GM21723 (cell line): Measurements from ENCODE around the gene UCP2.

ENCODE experiments used
- ATAC-seq: cut with Tn5 transposase; IDR thresholded peaks from one replicate; pipeline ENCODE4 v1.9.1; 2021; ENCODE audit warnings: mild to moderate bottlenecking, moderate library complexity; ENCODE audit not compliant: unreplicated experiment

The UCP2 gene

GRCh38 chr11:73982595-73982989 is at the start of gene UCP2:
UCP2 (minus strand) TSS chr11:73982843; CDS start chr11:73978378, 4,465 bp downstream.
- peak; percentile 60 for ATAC-seq

GRCh38 chr11:74030723-74031676 is 48.4 kb upstream of the UCP2 start:
- ATAC-seq, result peak; percentile 62

- ATAC-seq, result no peak
Observed at GRCh38 chr11:74025467-74026166, 43.0 kb upstream of the UCP2 start.

- ATAC-seq, result no peak
Observed at GRCh38 chr11:74024261-74025029, 41.8 kb upstream of the UCP2 start.

- no peak for ATAC-seq
Observed at GRCh38 chr11:74023276-74023675, 40.6 kb upstream of the UCP2 start.

- ATAC-seq, result no peak
Observed at GRCh38 chr11:74022546-74022945, 39.9 kb upstream of the UCP2 start.

- no peak for ATAC-seq
Observed at GRCh38 chr11:74021998-74022397, 39.4 kb upstream of the UCP2 start.

- peak; percentile 69 for ATAC-seq
Observed at GRCh38 chr11:74020539-74020938, 37.9 kb upstream of the UCP2 start.

- ATAC-seq, result no peak
Observed at GRCh38 chr11:74019860-74020259, 37.2 kb upstream of the UCP2 start.

GRCh38 chr11:74019104-74019738 is 36.6 kb upstream of the UCP2 start:
- no peak for ATAC-seq

- no peak for ATAC-seq
Observed at GRCh38 chr11:74018331-74019005, 35.8 kb upstream of the UCP2 start.

GRCh38 chr11:74017631-74018030 is 35.0 kb upstream of the UCP2 start:
- ATAC-seq, result no peak

GRCh38 chr11:74015919-74016684 is 33.5 kb upstream of the UCP2 start:
- no peak for ATAC-seq

- no peak for ATAC-seq
Observed at GRCh38 chr11:74014880-74015279, 32.2 kb upstream of the UCP2 start.

- no peak for ATAC-seq
Observed at GRCh38 chr11:74013141-74013540, 30.5 kb upstream of the UCP2 start.

- no peak for ATAC-seq
Observed at GRCh38 chr11:74012074-74012809, 29.6 kb upstream of the UCP2 start.

- peak; percentile 86 for ATAC-seq
Observed at GRCh38 chr11:74011360-74012073, 28.9 kb upstream of the UCP2 start.
